CD4-positive, alpha-beta T cell (primary cell): Measurements from ENCODE around the gene ZNF782. TPM values are rescaled to one million over a fixed set of nuclear protein-coding genes. Genes with fewer than 3 reads are reported as not detected.

Experiments
- ATAC-seq: fragments of 200-7000 bp; cut with Tn5 transposase; one replicate; pipeline ENCODE4 v1.10.0; 2022; ENCODE audit warnings: mild to moderate bottlenecking; ENCODE audit not compliant: poor library complexity
- CTCF ChIA-PET: fragments of 350-600 bp; sonication (Branson Sonifier 250); formaldehyde crosslinking; loops from one replicate; lab custom pipeline; 2021; ENCODE audit warnings: antibody characterized with exemption, inconsistent platforms; lab: Charles Lee
- POLR2A ChIA-PET: fragments of 350-600 bp; sonication (Branson Sonifier 250); formaldehyde crosslinking; loops from one replicate; lab custom pipeline; 2021; ENCODE audit warnings: antibody characterized with exemption, inconsistent platforms; lab: Charles Lee
- DNase-seq, 14 experiments: peaks; one replicate each; pipeline ENCODE4 v3.0.0-alpha.2; 2013 to 2020; ENCODE audit warnings: mixed read lengths in 2 of 14
- H3K27ac ChIP-seq, 2 donors: one replicate each; pipeline versions ENCODE4 v1.5.1 to v1.7.0; 2013; ENCODE audit warnings: low read length in 2 of 2, low read depth in 1 of 2, mild to moderate bottlenecking in 1 of 2
- H3K27me3 ChIP-seq, 2 experiments: 1 replicate in 1 of 2; 2 replicates in 1 of 2; pipeline versions ENCODE4 v1.6.1 to v1.7.0; 2013; ENCODE audit warnings: low read length in 2 of 2, control low read depth in 1 of 2, mild to moderate bottlenecking in 1 of 2, moderate library complexity in 1 of 2; ENCODE audit not compliant: insufficient read depth in 2 of 2, control insufficient read depth in 1 of 2
- H3K36me3 ChIP-seq: one replicate; pipeline ENCODE4 v1.6.1; 2013; ENCODE audit warnings: low read length, control low read depth; ENCODE audit not compliant: insufficient read depth
- H3K4me1 ChIP-seq: one replicate; pipeline ENCODE4 v1.6.1; 2013; ENCODE audit warnings: low read length, control low read depth; ENCODE audit not compliant: insufficient read depth
- H3K4me3 ChIP-seq: one replicate; pipeline ENCODE4 v1.5.1; 2013; ENCODE audit warnings: mild to moderate bottlenecking, low read length, moderate library complexity
- H3K9me3 ChIP-seq, 2 experiments: 1 replicate in 1 of 2; 2 replicates in 1 of 2; pipeline versions ENCODE4 v1.6.1 to v1.7.0; 2013; ENCODE audit warnings: low read length in 2 of 2, mild to moderate bottlenecking in 2 of 2, control low read depth in 1 of 2, moderate library complexity in 1 of 2; ENCODE audit not compliant: control insufficient read depth in 1 of 2, insufficient read depth in 1 of 2
- H3K27ac Mint-ChIP-seq: one replicate; pipeline ENCODE4 v1.8.0; 2020; ENCODE audit warnings: mixed read lengths
- H3K27me3 Mint-ChIP-seq: one replicate; pipeline ENCODE4 v1.8.0; 2021; ENCODE audit warnings: mixed read lengths
- H3K36me3 Mint-ChIP-seq: one replicate; pipeline ENCODE4 v1.8.0; 2021; ENCODE audit warnings: low read depth, mixed read lengths
- H3K4me1 Mint-ChIP-seq: one replicate; pipeline ENCODE4 v1.8.0; 2021; ENCODE audit warnings: low read depth, mixed read lengths
- H3K4me3 Mint-ChIP-seq: one replicate; pipeline ENCODE4 v1.8.0; 2020; ENCODE audit warnings: mild to moderate bottlenecking, mixed read lengths
- H3K9me3 Mint-ChIP-seq: one replicate; pipeline ENCODE4 v1.8.0; 2020; ENCODE audit warnings: mixed read lengths
- intact Hi-C, 2 experiments: fragments of 100-400 bp; cut with DNase I in 1 of 2; cut with micrococcal nuclease in 1 of 2; formaldehyde crosslinking; loops; one replicate each; pipeline versions ENCODE4 v1.15.1 to v1.9.0; 2023 to 2025; cut with DNase I, micrococcal nuclease
- total RNA-seq, 174 experiments: library from RNA in 2 of 174; stranded (reverse) in 2 of 174; gene quantifications; one replicate each; pipeline ENCODE4 v1.2.3 and lab custom pipeline; 2021 to 2026
- TF ChIP-seq, protein P1 (sequence below): fragments of 200-600 bp; IDR thresholded peaks from one replicate; pipeline ENCODE4 v1.8.0; 2022; ENCODE audit warnings: antibody characterized with exemption, mild to moderate bottlenecking

Gene ZNF782
- total RNA-seq, 2 experiments from 2014 or later: 4.3 to 4.9 TPM

DNA sequence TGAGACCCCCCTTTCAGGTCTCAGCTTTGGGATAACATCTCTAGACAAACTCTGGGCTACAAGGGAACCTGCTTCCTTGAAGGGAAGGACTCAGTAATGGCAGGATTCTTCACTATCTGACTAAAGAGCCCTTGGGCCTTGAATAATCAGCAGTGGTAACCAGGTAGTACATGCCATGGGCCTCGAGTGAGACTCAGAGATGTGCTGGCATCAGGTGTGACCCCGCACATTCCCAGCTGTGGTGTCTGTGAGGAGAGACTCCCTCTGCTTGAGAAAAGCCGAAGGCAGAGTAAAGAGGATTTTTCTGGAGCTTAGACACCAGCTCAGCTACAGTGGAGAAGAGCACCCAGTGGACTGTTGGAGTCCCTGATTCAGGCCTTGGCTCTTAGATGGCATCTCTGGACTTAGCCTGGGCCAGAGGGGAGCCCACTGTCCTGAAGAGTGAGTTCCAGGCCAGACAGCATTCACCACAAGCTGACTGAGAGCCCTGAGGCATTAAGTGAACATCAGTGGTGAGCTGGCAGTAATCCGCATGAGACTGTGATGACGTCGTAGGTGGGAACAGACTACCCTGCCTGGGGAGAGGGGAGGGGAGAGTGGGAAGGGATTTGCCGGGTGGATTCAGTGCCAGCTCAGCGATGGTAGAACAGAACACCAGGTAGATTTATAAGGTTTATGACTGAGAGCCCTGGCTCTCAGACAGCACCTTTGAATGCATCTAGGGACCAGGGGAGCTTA, 5.3 kb upstream of the ZNF782 start:
- DNase-seq (no peak), ATAC-seq (no peak)
- peaks cover 5% of the 10 kb centered on the region for H3K4me1 ChIP-seq
- intact Hi-C loops: loop anchor here (5.0 to 10.0 kb wide), 5 partner anchors 155 to 773 kb away; partner anchors contain the start of genes NCBP1 (in 1 of the 2) and TSTD2 (in 1 of the 2)
- H3K27ac Mint-ChIP-seq: no peak overlapping the region
- no peak overlapping the region for H3K27ac ChIP-seq
- H3K4me1 Mint-ChIP-seq: peaks cover 14% of the 10 kb centered on the region
- no peaks in the 10 kb centered on the region for H3K36me3 Mint-ChIP-seq
- no peaks in the 10 kb centered on the region for H3K9me3 Mint-ChIP-seq
- H3K27me3 Mint-ChIP-seq: no peaks in the 10 kb centered on the region
- ChIA-PET POLR2A (no interaction called here), CTCF (no interaction called here)
- TF ChIP-seq, protein P1, sequence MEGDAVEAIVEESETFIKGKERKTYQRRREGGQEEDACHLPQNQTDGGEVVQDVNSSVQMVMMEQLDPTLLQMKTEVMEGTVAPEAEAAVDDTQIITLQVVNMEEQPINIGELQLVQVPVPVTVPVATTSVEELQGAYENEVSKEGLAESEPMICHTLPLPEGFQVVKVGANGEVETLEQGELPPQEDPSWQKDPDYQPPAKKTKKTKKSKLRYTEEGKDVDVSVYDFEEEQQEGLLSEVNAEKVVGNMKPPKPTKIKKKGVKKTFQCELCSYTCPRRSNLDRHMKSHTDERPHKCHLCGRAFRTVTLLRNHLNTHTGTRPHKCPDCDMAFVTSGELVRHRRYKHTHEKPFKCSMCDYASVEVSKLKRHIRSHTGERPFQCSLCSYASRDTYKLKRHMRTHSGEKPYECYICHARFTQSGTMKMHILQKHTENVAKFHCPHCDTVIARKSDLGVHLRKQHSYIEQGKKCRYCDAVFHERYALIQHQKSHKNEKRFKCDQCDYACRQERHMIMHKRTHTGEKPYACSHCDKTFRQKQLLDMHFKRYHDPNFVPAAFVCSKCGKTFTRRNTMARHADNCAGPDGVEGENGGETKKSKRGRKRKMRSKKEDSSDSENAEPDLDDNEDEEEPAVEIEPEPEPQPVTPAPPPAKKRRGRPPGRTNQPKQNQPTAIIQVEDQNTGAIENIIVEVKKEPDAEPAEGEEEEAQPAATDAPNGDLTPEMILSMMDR: no peak
- H3K36me3 ChIP-seq: peaks cover 3% of the 10 kb centered on the region
- H3K4me3 ChIP-seq: no peak overlapping the region
- no peaks in the 10 kb centered on the region for H3K27me3 ChIP-seq
- H3K9me3 ChIP-seq: no peaks in the 10 kb centered on the region
- no peak overlapping the region for H3K4me3 Mint-ChIP-seq

DNA sequence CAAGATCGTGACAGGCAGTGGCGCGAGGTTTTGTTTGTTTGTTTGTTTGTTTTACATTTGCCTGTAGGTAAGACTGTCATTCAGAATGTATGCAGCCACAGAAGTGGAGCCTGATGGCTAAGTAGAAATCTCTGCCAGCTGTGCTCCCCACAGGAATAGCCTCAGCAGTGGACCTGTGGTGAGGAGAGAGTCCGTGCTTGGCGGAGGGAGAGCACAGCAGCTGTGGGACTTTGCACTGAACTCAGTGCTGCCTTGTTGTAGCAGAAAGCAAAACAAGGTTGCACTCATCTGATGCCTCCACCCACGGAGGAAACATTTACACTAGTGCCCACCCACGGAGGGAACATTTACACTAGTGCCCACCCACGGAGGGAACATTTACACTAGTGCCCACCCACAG, 4.4 kb upstream of the ZNF782 start:
- Histone ChIP-seq H3K4me3 (no peak overlapping the region), H3K36me3 (peaks cover 3% of the 10 kb centered on the region), H3K4me1 (peaks cover 6% of the 10 kb centered on the region), H3K27ac (no peak overlapping the region), H3K27me3 (no peaks in the 10 kb centered on the region), H3K9me3 (no peaks in the 10 kb centered on the region)
- H3K4me3 Mint-ChIP-seq: no peak overlapping the region
- no peak overlapping the region for H3K27ac Mint-ChIP-seq
- no peaks in the 10 kb centered on the region for H3K9me3 Mint-ChIP-seq
- CTCF ChIA-PET: no interaction called here
- H3K27me3 Mint-ChIP-seq: no peaks in the 10 kb centered on the region
- intact Hi-C loops: loop anchor here (5.0 to 10.0 kb wide), 5 partner anchors 156 to 774 kb away; partner anchors contain the start of genes NCBP1 (in 1 of the 2) and TSTD2 (in 1 of the 2)
- peaks cover 21% of the 10 kb centered on the region for H3K4me1 Mint-ChIP-seq
- POLR2A ChIA-PET: no interaction called here
- no peak for ATAC-seq
- TF ChIP-seq, protein P1: no peak
- no peak for DNase-seq
- H3K36me3 Mint-ChIP-seq: peaks cover 7% of the 10 kb centered on the region

DNA sequence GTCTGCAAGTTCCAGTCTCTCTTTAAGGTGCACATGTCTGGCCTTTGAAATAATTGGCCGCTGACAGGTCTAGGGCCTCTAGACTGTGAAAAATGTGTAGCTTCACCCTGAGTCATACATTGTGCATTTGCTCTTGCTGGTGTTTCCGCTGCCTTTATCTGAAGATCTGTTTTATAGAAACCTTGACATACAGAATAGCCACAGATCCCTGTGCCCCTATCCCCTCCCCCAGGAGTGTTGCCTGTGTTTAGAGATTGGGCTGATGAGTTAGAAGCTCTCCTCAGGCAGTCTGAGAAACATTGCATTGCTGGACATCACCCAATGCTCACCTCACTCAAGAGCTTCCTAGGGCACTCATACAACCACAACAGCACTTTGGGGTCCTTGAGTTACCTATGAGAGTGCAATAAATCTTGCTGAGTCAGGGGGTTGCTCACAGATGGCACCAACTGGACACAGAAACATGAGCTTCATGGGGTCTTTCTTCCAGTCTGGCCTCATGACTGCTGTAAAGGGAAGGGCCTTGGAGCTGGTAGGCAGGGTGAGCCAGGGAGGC, 3.8 kb upstream of the ZNF782 start:
- Mint-ChIP-seq H3K4me3 (no peak overlapping the region), H3K9me3 (no peaks in the 10 kb centered on the region), H3K27me3 (no peaks in the 10 kb centered on the region), H3K27ac (no peak overlapping the region), H3K36me3 (peaks cover 12% of the 10 kb centered on the region), H3K4me1 (peaks cover 27% of the 10 kb centered on the region)
- TF ChIP-seq, protein P1: no peak
- ChIA-PET CTCF (interaction anchor here (0.6 kb wide), 1 partner anchor 524 kb away, joined by 3 read pairs; no protein-coding TSS in a partner anchor), POLR2A (no interaction called here)
- DNase-seq (no peak), ATAC-seq (no peak)
- Histone ChIP-seq H3K27me3 (no peaks in the 10 kb centered on the region), H3K9me3 (no peaks in the 10 kb centered on the region), H3K27ac (no peak overlapping the region), H3K36me3 (peaks cover 3% of the 10 kb centered on the region), H3K4me1 (peaks cover 12% of the 10 kb centered on the region), H3K4me3 (no peak overlapping the region)
- intact Hi-C loops: loop anchor here (5.0 to 10.0 kb wide), 5 partner anchors 157 to 774 kb away; partner anchors contain the start of genes NCBP1 (in 1 of the 2) and TSTD2 (in 1 of the 2)
